Testis (tissue), 2 donors: Measurements from ENCODE around the gene ZNF473.

ENCODE experiments used
- POLR2A ChIP-seq: fragments of 450-650 bp; IDR thresholded peaks from one replicate; pipeline ENCODE4 v1.6.1; 2017; ENCODE audit warnings: antibody characterized with exemption, mild to moderate bottlenecking, moderate library complexity
- TF ChIP-seq, protein P1 (sequence below), 3 experiments: fragments of 450-650 bp in 2 of 3; fragments of 200-600 bp in 1 of 3; sonication (generic) in 1 of 3; IDR thresholded peaks; one replicate each; pipeline ENCODE4 v1.5.1; 2016 to 2019; ENCODE audit warnings: antibody characterized with exemption in 3 of 3, mild to moderate bottlenecking in 2 of 3, moderate library complexity in 1 of 3

DNA sequence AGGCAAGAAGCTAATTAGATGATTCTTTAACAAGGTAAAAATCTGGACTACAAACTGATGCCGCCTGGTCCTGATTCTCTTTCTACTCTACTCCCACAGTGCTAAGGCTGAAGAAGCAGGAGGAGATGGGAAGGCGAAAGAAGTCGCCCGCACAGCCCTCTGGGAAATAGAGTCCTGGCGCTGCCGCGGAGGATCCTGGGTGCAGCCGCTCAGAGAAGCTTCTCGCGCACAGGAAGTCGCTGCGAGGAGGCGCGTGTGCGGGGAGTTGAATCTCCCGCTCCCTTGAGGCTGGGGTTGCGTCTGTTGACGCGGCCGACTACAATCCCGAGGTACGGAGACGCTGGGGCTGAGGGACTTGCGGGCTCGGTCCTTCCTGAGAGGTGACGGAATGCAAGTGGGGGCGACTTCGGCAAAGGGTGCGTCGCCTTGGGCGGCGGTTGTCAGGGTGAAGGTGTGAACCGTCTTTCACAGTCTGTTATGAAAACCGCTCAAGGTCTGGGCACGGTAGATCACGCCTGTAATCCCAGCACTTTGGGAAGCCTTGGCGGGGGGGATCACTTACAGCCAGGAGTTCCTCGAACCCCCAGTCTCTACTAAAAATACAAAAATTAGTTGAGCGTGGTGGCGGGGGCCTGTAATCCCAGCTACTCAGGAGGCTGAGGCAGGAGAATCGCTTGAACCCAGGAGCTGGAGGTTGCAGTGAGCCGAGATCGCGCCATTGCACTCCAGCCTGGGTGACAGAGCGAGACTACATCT is at the start of gene ZNF473:
- TF ChIP-seq POLR2A, result no peak
- TF ChIP-seq, protein P1, sequence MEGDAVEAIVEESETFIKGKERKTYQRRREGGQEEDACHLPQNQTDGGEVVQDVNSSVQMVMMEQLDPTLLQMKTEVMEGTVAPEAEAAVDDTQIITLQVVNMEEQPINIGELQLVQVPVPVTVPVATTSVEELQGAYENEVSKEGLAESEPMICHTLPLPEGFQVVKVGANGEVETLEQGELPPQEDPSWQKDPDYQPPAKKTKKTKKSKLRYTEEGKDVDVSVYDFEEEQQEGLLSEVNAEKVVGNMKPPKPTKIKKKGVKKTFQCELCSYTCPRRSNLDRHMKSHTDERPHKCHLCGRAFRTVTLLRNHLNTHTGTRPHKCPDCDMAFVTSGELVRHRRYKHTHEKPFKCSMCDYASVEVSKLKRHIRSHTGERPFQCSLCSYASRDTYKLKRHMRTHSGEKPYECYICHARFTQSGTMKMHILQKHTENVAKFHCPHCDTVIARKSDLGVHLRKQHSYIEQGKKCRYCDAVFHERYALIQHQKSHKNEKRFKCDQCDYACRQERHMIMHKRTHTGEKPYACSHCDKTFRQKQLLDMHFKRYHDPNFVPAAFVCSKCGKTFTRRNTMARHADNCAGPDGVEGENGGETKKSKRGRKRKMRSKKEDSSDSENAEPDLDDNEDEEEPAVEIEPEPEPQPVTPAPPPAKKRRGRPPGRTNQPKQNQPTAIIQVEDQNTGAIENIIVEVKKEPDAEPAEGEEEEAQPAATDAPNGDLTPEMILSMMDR (IDR thresholded peaks at IDR 0.05), result no peak
